ENCODE measurements around the gene RNF150.
"Not testable (repeated sequence)": the region's sequence is repeated elsewhere in the genome, so short reads cannot be mapped to it uniquely, and the experiment has no call there.

Gene RNF150

GRCh38 chr4:140857111-140857510 is 276.2 kb downstream of the RNF150 start:
- no peak for DNase-seq

DNA sequence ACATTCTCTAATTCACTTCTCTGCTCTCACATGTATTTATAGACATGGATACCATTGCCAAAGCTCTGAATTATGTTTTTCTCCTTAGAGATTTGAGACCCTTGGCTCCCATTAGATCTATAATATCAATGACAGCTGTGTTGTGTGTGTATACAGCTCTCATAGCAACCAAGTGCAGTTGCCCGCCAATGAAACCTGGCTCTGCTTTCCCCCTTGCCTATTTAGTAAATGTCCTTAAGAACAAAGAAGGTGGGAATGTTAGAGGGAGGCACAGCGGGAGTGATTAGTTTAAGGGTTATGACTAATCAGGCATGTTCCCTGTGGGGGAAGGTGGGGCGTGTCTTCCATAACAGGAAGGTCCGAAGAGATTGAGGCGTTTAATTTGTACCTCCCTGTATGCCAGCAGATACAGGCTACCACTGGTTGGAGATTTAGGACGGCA is 276.6 kb downstream of the RNF150 start:
- DNase-seq = no peak

DNA sequence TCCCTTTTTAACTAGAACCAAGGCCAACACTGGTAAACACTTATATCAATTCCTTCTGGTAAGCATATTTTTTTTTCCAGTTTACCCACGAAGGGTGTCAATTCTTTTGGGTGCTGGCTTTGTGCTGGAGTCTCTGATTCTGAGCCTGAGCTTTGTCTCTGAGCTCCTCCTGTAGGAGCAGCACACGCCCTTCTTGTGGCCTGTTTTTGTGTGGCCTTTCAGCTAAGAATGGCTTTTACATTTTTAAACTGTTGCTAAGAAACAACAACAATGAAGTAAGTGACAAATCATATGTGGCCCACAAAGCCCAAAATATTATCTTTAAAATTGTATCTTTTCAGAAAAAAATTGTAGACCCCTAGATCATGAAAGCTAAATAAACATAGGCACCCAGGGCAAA is 279.1 kb downstream of the RNF150 start:
- DNase-seq = no peak

- no peak for DNase-seq
These were observed 281.5 kb downstream of the RNF150 start for GRCh38 chr4:140851804-140852203.

DNA sequence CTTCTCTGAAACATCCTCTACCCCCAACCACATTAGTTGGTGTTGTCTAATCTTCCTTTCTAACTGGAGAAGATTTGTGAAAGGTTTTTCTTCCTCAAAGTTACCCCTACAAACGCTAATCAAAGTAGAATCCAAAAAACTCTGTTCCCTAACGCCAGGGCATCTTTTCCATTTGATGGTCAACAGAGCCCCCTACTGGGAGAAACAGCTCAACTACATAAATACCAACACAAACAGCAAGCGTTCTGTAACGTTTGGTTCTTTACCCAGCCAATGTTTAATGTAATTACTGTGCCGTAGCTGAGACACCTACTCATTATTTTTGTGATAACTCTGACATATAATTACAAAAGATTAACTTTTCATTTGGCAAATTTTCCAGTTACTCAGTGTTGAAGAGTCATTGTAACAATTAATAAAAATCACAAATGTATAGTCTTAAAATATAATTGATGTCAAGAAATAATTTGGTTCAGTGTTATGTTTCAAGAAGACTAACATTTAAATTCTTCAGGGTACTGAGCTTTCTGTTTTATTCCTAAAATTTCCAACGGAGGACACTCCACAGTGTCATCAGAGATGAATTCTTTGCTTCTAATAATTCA is 282.1 kb downstream of the RNF150 start:
- DNase-seq = no peak

DNA sequence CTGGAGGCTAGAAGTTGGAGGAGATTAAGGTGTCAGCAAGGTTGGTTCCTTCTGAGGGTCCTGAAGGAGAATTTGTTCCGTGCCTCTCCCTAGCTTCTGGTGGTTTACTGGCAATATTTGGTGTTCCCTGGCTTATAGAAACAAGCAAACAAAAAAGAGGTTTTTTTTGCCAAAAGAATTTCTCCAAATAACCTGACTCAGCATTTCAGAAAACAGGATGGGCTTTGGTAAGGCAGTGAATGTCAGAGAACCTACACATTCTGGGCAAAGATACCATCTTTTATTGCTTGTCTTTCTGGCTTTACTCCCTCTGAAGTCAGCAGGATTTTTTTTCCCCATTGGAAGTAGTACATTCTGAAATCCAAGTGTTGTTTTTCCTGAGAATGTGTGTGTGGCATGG is 283.7 kb downstream of the RNF150 start:
- DNase-seq = no peak

DNA sequence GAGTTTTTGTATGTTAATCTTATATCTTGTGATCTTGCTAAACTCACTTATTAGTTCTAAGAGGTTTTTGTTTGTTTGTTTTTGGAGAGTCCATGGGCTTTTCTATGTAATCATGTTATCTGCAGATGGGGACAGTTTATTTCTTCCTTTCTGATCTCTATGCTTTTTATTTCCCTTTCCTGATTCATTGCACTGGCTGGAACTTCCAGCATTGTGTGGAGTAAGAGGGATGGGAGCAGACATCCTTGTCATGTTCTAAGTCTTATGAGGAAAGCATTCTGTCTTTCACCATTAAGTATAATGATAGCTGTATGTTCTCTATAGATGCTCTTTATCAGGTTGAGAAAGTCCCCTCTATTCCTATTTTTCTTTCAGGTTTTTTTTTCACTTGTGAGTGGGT is 286.5 kb downstream of the RNF150 start:
- no peak for DNase-seq

- no peak for DNase-seq
These were observed 289.2 kb downstream of the RNF150 start for GRCh38 chr4:140844061-140844460.

GRCh38 chr4:140841186-140841585 is 292.1 kb downstream of the RNF150 start:
- no peak for DNase-seq

DNA sequence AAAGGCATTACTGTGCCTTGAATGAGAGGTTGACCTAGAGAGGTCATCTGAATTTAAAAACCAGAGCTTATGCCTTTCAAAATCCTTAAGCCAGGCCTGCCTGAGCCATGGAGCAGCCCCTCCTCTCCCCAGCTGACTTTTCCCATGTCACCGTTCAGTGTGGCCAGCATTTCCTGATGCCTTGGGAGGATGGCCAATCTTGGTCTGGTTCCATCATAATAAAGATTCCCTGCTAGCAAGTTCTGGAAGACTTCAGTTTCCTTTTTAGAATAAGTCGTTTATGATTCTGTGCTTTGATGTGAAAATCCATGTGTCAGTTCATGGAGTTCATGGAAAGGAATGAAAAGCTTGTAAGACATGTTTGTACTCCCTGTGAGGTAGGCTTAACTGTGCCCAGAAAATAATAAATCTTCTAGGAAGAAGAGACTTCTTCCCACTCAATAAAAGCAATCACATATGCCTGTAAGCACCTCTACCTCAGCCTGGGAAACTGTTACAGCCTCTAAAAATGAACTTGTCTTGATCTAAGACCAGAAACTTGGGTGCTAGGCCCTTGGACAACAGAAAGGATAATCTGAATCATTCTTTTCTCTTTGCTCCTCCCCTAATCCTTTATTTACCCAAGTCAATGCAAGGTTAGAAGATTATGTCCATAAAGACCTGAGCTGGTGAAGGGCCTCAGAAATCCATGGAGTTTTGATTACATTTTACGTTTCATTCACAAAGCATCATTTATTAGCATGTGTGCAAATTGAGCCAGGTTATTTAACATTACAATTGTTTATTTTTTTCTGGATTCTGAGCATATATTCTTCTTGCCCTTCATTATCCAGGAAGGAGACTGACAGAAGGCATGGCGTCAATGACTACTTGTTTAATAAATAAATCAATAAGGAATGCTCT is 293.1 kb downstream of the RNF150 start:
- DNase-seq = no peak

DNA sequence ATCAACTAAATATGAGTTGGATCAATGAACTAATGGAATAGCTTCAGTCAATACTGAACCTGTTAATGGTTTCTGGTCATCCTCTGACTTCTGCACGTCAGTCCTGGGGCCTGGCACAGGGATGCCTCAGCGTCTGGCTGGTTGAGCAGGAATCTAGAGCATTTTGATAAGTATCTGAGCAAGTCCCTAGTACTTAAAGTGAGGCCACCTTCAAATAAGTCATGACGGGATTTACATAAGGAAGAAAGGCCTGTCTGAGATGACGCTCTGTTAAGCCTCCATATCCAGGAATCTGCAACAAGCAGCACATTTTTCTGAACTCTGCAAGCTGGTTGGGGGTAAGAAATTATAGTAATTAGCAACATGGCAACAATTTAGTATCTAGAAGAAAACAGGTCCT is 293.9 kb downstream of the RNF150 start:
- no peak for DNase-seq

DNA sequence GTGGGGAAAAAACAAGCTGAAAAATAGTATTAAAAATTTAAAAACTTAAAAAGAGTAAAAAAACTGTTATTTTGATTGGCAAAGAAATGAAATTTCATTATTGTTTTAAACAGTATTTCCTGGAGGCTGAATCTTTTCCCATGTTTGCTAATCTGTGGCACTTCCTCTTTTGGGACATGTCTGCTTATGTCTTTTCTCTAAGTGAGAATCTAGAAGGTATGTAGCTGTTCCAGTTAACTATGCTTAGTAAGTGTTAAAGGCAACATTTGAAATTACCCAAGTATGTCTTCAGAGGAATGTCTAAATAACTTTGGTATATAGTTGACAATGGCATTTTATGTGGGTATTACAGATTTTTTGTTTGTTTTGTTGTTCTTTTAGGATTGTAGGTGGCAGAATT is 295.5 kb downstream of the RNF150 start:
- no peak for DNase-seq

DNA sequence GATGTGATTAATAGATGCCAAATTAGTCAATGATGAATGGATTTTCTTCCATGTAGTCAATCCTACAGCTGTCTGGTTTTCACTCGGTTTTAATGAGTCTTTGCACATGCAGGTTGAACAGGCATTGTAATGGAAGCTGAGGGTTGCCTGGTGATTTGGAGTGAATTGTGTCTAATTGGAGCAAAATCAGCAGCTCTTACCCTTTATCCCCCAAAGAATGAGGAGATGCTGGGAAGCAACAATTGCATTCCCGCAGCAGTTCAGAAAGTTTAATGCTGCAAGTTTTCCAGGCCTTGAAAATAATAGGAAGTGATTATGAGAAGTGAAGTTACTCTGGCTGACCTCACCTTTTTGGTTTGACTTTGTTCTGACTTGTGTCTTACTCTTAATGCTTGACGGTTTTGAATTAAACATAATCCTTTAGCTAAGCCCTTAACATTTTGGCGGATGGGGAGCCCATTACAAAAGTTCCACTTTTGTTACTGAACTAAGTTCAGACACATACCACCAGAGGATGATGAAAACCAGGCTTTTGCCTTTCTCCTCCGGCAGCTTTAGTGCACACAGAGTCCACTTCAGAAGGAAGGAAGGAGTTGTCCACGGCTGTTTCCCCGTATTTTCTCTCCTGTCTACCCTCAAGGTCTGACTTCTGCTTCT is 298.3 kb downstream of the RNF150 start:
- no peak for DNase-seq

DNA sequence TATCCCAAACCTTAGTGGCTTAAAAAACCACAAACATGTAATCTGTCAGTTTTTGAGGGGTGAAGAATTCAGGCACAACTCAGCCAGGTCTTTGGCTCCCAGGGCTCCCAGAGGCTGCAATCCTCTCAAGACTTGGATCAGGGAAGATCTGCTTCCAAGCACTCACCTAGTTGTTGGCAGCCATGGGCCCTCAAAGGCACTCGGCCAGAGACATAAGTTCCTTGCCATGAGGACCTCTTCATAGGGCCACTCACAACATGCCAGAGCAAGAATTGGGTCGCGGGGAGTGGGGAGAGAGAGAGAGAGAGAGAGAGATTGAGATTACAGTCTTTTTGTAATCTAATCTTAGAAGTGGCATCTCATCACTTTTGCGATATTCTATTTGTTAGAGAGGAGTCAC is 300.0 kb downstream of the RNF150 start:
- no peak for DNase-seq

DNA sequence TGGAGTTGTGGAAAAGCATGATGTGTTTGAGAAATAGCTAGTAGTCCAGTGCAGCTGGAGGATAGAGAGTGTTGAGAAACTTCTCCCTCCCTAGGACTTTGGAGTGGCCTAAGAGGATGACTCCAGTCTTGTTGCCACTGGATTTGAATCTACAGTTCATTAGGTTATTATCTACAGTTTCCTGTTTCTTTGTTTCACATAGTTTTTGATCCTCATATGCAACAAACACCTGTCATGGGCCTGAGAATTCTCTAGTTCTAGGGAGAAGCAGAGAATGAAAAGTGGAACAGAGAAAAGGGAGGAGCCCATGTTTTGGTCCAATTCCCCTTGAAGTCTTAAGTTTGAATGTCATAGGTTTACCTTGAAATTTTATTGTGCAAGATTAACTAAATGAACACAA is 303.4 kb downstream of the RNF150 start:
- no peak for DNase-seq

DNA sequence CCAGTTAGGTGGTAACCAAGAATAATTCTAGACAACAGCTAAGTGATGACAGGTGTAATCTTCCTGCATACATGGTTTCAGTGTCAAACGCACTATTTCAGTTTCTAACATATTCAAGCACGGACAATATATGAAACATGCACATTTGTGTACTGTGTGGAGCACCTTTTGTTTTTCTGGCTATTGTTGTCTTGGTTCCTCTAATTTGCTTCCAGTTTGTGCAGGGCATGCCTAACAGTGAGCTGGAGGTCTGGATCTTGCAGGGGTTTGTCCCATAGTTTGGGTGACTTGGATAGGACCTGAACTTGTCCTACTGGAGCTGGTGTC is 306.6 kb downstream of the RNF150 start:
- no peak for DNase-seq

DNA sequence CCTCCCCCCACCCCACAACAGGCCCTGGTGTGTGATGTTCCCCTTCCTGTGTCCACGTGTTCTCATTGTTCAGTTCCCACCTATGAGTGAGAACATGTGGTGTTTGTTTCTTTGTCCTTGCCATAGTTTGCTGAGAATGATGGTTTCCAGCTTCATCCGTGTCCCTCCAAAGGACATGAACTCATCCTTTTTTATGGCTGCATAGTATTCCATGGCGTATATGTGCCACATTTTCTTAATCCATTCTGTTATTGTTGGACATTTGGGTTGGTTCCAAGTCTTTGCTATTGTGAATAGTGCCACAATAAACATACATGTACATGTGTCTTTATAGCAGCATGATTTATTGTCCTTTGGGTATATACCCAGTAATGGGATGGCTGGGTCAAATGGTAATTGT is 312.7 kb downstream of the RNF150 start:
- not testable (repeated sequence) for DNase-seq

GRCh38 chr4:140819610-140820009 is 313.7 kb downstream of the RNF150 start:
- DNase-seq = no peak

- DNase-seq = no peak
These were observed 314.8 kb downstream of the RNF150 start for GRCh38 chr4:140818433-140818832.

DNA sequence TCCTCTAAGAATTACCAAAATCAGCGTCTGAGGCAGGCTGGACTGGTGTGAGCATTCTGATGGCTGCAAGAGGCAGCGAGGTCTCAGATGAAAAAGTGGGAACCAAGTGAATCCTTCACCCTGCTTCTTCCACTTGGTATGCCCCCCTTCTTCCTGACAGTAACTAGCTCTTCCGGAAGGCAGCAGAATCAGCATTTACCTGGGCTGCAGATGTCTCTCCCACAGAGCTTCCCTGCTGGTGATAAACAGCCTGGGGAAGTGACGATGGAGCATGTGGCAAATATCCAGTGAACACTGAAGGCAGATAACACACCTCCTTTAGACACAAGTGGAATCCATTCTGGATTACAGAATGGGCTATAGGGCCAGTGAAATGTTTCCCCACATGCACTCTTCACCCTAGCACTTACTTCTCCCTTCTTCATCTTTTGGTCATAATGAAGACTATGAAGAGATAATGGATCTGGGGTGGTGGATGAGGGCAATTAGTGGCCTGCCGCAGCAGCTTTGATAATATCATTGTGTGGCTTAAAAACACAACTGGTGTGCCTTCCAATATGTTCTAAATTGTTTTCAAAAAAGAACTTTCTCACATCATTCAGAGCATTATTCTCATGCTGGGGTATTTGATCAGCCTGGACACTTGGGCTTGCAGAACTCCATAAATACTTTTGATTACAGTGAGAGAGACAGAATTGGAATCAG is 316.3 kb downstream of the RNF150 start:
- no peak for DNase-seq

DNA sequence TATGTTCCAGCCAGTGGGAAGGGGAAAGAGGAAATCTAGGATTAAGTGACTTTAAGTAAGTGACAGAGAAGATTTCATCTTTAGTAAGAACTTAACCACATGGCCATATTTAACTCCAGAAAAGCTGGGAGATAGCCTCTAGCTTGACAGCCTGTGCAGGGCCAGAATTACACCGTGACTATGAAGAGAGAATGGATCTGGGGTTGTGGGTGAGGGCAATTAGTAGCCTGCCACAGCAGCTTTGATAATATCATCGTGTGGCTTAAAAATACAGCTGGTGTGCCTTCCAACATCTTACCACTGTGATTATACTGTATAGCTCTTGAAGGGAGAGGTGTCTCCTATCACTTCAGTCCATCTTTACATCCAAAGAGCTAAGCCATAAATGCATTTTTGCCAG is 319.5 kb downstream of the RNF150 start:
- no peak for DNase-seq

GRCh38 chr4:140812916-140813315 is 320.4 kb downstream of the RNF150 start:
- DNase-seq = no peak

DNA sequence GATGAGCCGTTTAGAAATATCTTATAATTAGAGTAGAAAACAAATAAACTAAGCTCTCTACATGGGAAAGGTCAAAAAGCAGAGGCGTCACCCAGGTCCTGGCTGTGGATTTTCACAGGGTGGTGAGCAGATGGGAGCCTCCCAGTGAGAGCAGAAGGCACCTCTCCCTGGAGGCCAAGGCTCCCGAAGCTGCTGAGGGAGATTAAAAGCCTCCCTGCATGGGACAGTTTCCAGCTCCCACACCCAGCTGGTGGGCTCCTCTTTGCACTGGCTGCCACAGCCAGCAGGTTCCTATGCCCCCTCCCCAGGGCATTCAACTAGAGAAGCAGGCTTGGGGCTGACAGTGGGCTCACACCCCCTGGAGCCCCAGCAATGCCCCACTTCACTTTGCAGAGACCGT is 321.8 kb downstream of the RNF150 start:
- DNase-seq = no peak

Data from NCI-H510A (cell line).